Measurements from ENCODE around the gene DNAJC16.

The DNAJC16 gene

DNA sequence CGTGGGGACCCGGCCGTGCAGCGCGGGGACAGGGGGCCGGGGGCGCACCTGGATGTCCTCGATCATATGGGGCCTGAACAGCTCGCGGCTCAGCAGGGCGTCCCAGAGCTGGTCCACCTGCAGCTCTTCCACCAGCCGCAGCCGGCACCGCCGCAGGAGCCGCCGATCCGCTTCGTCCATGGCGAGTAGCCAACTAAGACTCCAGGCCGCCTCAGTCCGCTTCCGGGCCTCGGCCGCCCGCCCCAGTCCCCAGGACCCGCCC, 2.7 kb upstream of the DNAJC16 start, which contains the start of gene CASP9:
Gene CASP9, minus strand, starts transcription at position 195 of the 262 bp plus-strand sequence. Its CDS starts 15 bp downstream, at position 180.
- H3K79me2 ChIP-seq (ENCODE audit: control insufficient read depth, insufficient read depth, low read length), result peaks cover 4% of the 10 kb centered on the region
- H4K8ac ChIP-seq (ENCODE audit: low read depth, low read length), result no peak within 1 kb of the TSS
- no peak within 1 kb of the TSS for H2AK5ac ChIP-seq (ENCODE audit: low read length)
- H3K36me3 ChIP-seq (ENCODE audit: control insufficient read depth, insufficient read depth, low read length), result no peaks in the 10 kb centered on the region
- H2BK5ac ChIP-seq (ENCODE audit: low read length), result peak within 1 kb of the TSS; percentile 99
- H3K56ac ChIP-seq (ENCODE audit: low read length), result peak within 1 kb of the TSS; percentile 99
- peak within 1 kb of the TSS; percentile 74 for H3K4me3 ChIP-seq (ENCODE audit: low read length)
- H2BK120ac ChIP-seq (ENCODE audit: low read depth, low read length), result peak within 1 kb of the TSS; percentile 23
- no peak within 1 kb of the TSS for H2BK15ac ChIP-seq (replicated peaks; ENCODE audit: low read depth)
- H3K23ac ChIP-seq (ENCODE audit: low read length), result peak within 1 kb of the TSS; percentile 48
- no peaks in the 10 kb centered on the region for H3K27me3 ChIP-seq (ENCODE audit: insufficient read depth, low read length, poor library complexity)
- H3K79me1 ChIP-seq (ENCODE audit: low read length), result peaks cover 5% of the 10 kb centered on the region
- peaks cover 4% of the 10 kb centered on the region for H3K4me1 ChIP-seq (ENCODE audit: control insufficient read depth, low read depth, low read length)
- no peak for DNase-seq
- H3K9ac ChIP-seq (ENCODE audit: low read length), result peak within 1 kb of the TSS; percentile 80
- peak within 1 kb of the TSS; percentile 98 for H3K18ac ChIP-seq (ENCODE audit: low read length)
- peak within 1 kb of the TSS; percentile 94 for H3K27ac ChIP-seq (ENCODE audit: low read depth, low read length)
- no CpG with 5 or more reads among the region's 27 CpGs for WGBS (ENCODE audit: extremely low coverage, insufficient coverage, low lambda C conversion rate)
- H3K4ac ChIP-seq (ENCODE audit: low read depth, low read length), result peak within 1 kb of the TSS; percentile 94
- H3K4me2 ChIP-seq (ENCODE audit: low read length), result peak within 1 kb of the TSS; percentile 84
- H4K5ac ChIP-seq (ENCODE audit: low read length), result no peak within 1 kb of the TSS

DNA sequence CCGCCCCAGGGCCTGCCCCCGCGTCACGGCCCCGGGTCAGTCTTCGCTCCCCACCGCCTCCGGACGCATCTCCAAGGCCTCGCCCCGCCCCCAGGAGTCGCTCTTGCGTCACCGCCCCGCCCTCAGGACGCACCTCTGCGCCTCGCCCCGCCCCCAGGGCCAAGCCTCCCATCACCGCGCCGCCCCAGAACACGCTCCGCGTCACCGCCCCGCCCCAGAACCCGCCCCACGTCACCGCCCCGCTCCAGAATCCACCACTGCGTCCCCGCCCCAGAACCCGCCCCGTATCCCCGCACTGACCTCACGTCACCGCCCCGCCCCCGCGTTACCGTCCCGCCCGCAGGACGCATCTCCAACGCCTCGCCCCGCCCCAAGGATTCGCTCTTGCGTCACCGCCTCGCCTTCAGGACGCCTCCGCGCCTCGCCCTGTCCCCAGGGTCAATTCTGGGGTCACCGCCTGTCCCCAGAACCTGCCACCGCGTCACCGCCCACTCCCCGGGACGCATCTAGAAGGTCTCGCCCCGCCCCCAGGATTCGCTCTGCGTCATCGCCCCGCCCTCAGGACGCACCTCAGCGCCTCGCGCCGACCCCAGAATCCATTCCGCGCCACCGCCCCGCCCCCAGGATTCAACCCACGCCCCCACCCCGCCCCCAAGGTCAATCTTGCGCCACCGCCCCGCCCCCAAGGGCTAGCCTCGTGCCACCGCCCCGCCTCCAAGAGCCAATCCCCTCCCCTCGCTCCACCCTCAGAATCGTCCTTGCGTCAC, 2.2 kb upstream of the DNAJC16 start:
- H2AK5ac ChIP-seq (ENCODE audit: low read length), result no peak overlapping the region
- H3K4me2 ChIP-seq (ENCODE audit: low read length), result no peak overlapping the region
- no CpG with 5 or more reads among the region's 88 CpGs for WGBS (ENCODE audit: extremely low coverage, insufficient coverage, low lambda C conversion rate)
- peak overlapping the region; percentile 94 for H3K4ac ChIP-seq (ENCODE audit: low read depth, low read length)
- H3K18ac ChIP-seq (ENCODE audit: low read length), result peak overlapping the region; percentile 98
- no peak overlapping the region for H4K8ac ChIP-seq (ENCODE audit: low read depth, low read length)
- no peaks in the 10 kb centered on the region for H3K27me3 ChIP-seq (ENCODE audit: insufficient read depth, low read length, poor library complexity)
- peak overlapping the region; percentile 78 for H3K9ac ChIP-seq (ENCODE audit: low read length)
- H4K5ac ChIP-seq (ENCODE audit: low read length), result no peak overlapping the region
- H3K36me3 ChIP-seq (ENCODE audit: control insufficient read depth, insufficient read depth, low read length), result no peaks in the 10 kb centered on the region
- H2BK15ac ChIP-seq (replicated peaks; ENCODE audit: low read depth), result no peak overlapping the region
- peak overlapping the region; percentile 74 for H3K4me3 ChIP-seq (ENCODE audit: low read length)
- H3K27ac ChIP-seq (ENCODE audit: low read depth, low read length), result peak overlapping the region; percentile 94
- peak; percentile 99 for DNase-seq
- peaks cover 6% of the 10 kb centered on the region for H3K79me1 ChIP-seq (ENCODE audit: low read length)
- H3K79me2 ChIP-seq (ENCODE audit: control insufficient read depth, insufficient read depth, low read length), result peaks cover 4% of the 10 kb centered on the region
- H2BK5ac ChIP-seq (ENCODE audit: low read length), result peak overlapping the region; percentile 99
- peak overlapping the region; percentile 23 for H2BK120ac ChIP-seq (ENCODE audit: low read depth, low read length)
- H3K23ac ChIP-seq (ENCODE audit: low read length), result peak overlapping the region; percentile 48
- peaks cover 4% of the 10 kb centered on the region for H3K4me1 ChIP-seq (ENCODE audit: control insufficient read depth, low read depth, low read length)
- H3K56ac ChIP-seq (ENCODE audit: low read length), result peak overlapping the region; percentile 99

DNA sequence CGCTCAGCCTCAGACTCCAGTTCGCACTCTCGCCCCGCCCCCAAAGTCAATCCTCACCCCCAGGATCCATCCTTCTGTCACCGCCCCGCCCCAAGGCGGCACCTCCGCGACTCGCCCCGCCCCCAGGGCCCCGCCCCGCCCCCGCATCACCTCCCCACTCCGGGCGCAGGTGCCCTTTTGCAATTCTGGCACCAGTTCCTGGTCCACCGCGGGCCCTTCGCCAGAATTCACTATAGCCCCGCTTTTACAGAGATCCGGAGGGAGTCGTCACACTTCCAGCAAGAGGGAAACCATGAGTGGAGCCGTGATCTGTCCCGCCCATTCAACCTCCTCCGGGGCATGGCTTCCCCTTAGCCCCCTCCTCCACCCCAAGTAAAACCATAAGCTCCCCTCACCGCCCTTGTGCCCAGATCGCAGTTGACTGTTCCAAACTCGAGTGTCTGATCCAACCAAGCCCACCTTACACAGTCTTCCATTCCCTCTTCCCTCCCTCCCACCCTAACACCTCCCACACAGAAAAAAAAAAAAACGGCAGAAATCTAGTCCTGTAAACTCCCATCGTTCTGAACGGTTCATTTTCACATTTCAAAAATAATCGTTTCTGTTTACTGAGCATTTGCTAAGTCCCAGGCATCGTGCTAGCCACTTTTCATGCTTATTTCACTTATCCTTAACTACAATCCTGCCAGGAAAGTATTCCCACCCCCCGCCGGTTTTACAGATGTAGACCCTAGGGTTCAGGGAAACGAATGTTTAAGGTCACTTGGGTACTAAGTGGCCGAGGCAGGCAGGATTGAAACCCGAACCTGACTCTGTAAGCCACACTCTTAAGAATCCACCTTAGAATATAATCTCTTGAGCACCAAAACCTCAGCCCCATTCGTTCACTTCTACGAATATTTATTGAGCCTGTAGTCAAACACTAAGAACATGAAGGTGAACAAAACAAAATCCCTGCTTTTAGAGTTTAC, 1.3 kb upstream of the DNAJC16 start:
- Histone ChIP-seq H2BK5ac (ENCODE audit: low read length) (no peak overlapping the region), H3K79me2 (ENCODE audit: control insufficient read depth, insufficient read depth, low read length) (peaks cover 4% of the 10 kb centered on the region), H3K27me3 (ENCODE audit: insufficient read depth, low read length, poor library complexity) (no peaks in the 10 kb centered on the region), H3K4me3 (ENCODE audit: low read length) (peak overlapping the region; percentile 58), H3K4me1 (ENCODE audit: control insufficient read depth, low read depth, low read length) (peaks cover 4% of the 10 kb centered on the region), H3K9ac (ENCODE audit: low read length) (peak overlapping the region; percentile 56), H3K27ac (ENCODE audit: low read depth, low read length) (no peak overlapping the region), H3K18ac (ENCODE audit: low read length) (no peak overlapping the region), H2BK120ac (ENCODE audit: low read depth, low read length) (no peak overlapping the region), H4K5ac (ENCODE audit: low read length) (no peak overlapping the region), H3K4me2 (ENCODE audit: low read length) (peak overlapping the region; percentile 84), H3K23ac (ENCODE audit: low read length) (no peak overlapping the region), H3K4ac (ENCODE audit: low read depth, low read length) (no peak overlapping the region), H3K56ac (ENCODE audit: low read length) (peak overlapping the region; percentile 49), H4K8ac (ENCODE audit: low read depth, low read length) (no peak overlapping the region), H3K79me1 (ENCODE audit: low read length) (peaks cover 6% of the 10 kb centered on the region), H2AK5ac (ENCODE audit: low read length) (no peak overlapping the region), H3K36me3 (ENCODE audit: control insufficient read depth, insufficient read depth, low read length) (no peaks in the 10 kb centered on the region), H2BK15ac (replicated peaks; ENCODE audit: low read depth) (no peak overlapping the region)
- WGBS (ENCODE audit: extremely low coverage, insufficient coverage, low lambda C conversion rate), result no CpG with 5 or more reads among the region's 40 CpGs
- DNase-seq, result peak; percentile 26

DNA sequence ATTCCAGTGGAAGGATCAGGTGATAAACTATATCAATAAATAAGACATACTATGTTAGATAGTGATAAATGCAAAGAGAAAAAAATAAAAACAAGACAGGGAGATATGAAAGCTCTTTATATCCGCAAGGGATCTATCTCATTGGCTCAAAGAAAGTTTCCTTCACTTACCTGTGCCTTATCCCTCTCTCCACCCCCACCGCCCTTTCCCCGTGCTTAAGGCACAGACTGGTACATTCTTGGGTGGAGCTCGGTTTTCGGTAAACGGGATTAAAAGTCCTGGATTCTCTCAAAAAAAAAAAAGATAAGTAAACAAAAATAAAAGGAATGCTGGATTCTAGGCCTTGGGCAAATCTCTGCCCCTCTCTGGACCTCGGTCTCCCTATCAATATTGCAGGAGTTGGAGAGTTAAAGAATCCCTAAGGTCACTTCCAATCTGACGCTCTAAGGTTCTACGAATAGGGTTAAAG, 593 bp upstream of the DNAJC16 start:
- Histone ChIP-seq H2AK5ac (ENCODE audit: low read length) (no peak overlapping the region), H2BK120ac (ENCODE audit: low read depth, low read length) (no peak overlapping the region), H3K9ac (ENCODE audit: low read length) (no peak overlapping the region), H3K23ac (ENCODE audit: low read length) (no peak overlapping the region), H4K8ac (ENCODE audit: low read depth, low read length) (no peak overlapping the region), H4K5ac (ENCODE audit: low read length) (no peak overlapping the region), H3K4me1 (ENCODE audit: control insufficient read depth, low read depth, low read length) (peaks cover 4% of the 10 kb centered on the region), H3K79me2 (ENCODE audit: control insufficient read depth, insufficient read depth, low read length) (peaks cover 4% of the 10 kb centered on the region), H3K36me3 (ENCODE audit: control insufficient read depth, insufficient read depth, low read length) (no peaks in the 10 kb centered on the region), H3K18ac (ENCODE audit: low read length) (no peak overlapping the region), H3K27me3 (ENCODE audit: insufficient read depth, low read length, poor library complexity) (no peaks in the 10 kb centered on the region), H3K79me1 (ENCODE audit: low read length) (peaks cover 6% of the 10 kb centered on the region), H3K56ac (ENCODE audit: low read length) (no peak overlapping the region), H2BK15ac (replicated peaks; ENCODE audit: low read depth) (no peak overlapping the region), H3K4me2 (ENCODE audit: low read length) (peak overlapping the region; percentile 2), H3K27ac (ENCODE audit: low read depth, low read length) (no peak overlapping the region), H3K4ac (ENCODE audit: low read depth, low read length) (no peak overlapping the region), H3K4me3 (ENCODE audit: low read length) (no peak overlapping the region), H2BK5ac (ENCODE audit: low read length) (no peak overlapping the region)
- no CpG with 5 or more reads among the region's 9 CpGs for WGBS (ENCODE audit: extremely low coverage, insufficient coverage, low lambda C conversion rate)
- no peak for DNase-seq

DNA sequence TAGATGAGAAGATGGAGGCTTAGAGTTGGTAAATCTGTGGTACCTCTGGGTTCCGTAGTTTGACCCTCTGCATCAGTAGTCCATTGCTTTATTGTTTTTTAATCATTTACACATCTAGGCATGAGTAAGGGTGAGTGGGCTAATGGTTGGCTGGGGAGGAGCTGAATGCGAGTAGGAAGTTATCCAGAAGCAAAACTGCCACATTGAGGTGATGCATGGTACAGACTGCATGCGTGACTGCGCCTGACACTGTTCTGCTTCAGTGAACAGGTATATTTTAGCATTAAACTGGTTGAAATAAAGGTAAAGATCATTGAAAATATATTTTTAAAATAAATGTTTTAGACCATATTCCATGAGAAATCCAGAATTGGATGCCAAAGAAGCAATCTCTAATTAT, 4.4 kb downstream of the DNAJC16 start:
- peaks cover 4% of the 10 kb centered on the region for H3K79me2 ChIP-seq (ENCODE audit: control insufficient read depth, insufficient read depth, low read length)
- no peak overlapping the region for H2BK5ac ChIP-seq (ENCODE audit: low read length)
- no peak overlapping the region for H3K4ac ChIP-seq (ENCODE audit: low read depth, low read length)
- WGBS (ENCODE audit: extremely low coverage, insufficient coverage, low lambda C conversion rate), result no CpG with 5 or more reads among the region's 4 CpGs
- no peak overlapping the region for H3K9ac ChIP-seq (ENCODE audit: low read length)
- no peak overlapping the region for H4K5ac ChIP-seq (ENCODE audit: low read length)
- H3K4me3 ChIP-seq (ENCODE audit: low read length), result no peak overlapping the region
- no peak overlapping the region for H3K18ac ChIP-seq (ENCODE audit: low read length)
- no peak overlapping the region for H2BK15ac ChIP-seq (replicated peaks; ENCODE audit: low read depth)
- peaks cover 2% of the 10 kb centered on the region for H3K4me1 ChIP-seq (ENCODE audit: control insufficient read depth, low read depth, low read length)
- H2BK120ac ChIP-seq (ENCODE audit: low read depth, low read length), result no peak overlapping the region
- no peak overlapping the region for H3K4me2 ChIP-seq (ENCODE audit: low read length)
- no peak for DNase-seq
- no peak overlapping the region for H3K23ac ChIP-seq (ENCODE audit: low read length)
- no peak overlapping the region for H3K27ac ChIP-seq (ENCODE audit: low read depth, low read length)
- no peaks in the 10 kb centered on the region for H3K27me3 ChIP-seq (ENCODE audit: insufficient read depth, low read length, poor library complexity)
- H3K56ac ChIP-seq (ENCODE audit: low read length), result no peak overlapping the region
- no peak overlapping the region for H2AK5ac ChIP-seq (ENCODE audit: low read length)
- peaks cover 3% of the 10 kb centered on the region for H3K79me1 ChIP-seq (ENCODE audit: low read length)
- no peak overlapping the region for H4K8ac ChIP-seq (ENCODE audit: low read depth, low read length)
- H3K36me3 ChIP-seq (ENCODE audit: control insufficient read depth, insufficient read depth, low read length), result no peaks in the 10 kb centered on the region
